ENCODE measurements around the gene RNF220.

DNA sequence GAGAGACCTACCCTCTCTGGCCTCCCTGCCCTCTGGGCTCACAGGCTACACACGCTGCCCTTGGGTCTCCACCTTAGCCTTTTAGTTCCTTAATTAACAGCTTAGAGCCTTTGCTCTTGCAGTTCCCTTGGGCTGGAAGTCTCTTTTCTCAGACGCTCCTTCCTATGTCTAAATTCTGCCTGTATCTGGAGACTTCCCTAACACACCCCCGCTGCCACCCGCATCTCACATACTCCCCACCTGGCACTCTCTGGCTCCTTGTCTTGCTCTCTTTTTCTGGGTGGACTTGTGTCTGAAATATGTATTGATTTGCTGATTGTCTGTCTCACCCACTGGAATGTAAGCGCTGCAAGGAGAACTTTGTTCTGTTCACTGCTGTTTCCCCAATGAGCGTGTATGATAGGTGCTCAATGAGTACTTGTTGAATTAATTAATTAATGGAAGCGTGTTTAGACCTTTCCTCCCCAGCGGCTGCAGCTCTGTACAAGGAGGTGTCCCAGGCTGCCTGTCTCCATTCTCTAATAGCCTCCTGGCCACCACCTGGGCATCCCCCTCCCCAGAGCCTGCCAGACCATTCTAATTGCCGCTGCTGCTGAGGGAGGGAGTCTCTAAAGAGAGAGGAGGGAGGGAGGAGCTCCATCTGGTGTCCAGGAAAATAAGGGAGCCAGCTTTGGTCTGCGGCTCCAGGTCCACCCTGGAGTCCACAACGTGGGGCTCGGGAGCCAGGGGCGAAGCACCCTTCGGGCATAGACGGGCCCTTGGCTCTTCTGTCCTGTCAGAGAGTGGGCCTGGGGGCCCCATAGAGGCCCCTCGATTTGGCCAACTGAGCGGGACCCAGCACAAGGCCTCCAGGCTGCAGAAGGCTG is 95.4 kb downstream of the RNF220 start:
- TF ChIP-seq, protein P1, sequence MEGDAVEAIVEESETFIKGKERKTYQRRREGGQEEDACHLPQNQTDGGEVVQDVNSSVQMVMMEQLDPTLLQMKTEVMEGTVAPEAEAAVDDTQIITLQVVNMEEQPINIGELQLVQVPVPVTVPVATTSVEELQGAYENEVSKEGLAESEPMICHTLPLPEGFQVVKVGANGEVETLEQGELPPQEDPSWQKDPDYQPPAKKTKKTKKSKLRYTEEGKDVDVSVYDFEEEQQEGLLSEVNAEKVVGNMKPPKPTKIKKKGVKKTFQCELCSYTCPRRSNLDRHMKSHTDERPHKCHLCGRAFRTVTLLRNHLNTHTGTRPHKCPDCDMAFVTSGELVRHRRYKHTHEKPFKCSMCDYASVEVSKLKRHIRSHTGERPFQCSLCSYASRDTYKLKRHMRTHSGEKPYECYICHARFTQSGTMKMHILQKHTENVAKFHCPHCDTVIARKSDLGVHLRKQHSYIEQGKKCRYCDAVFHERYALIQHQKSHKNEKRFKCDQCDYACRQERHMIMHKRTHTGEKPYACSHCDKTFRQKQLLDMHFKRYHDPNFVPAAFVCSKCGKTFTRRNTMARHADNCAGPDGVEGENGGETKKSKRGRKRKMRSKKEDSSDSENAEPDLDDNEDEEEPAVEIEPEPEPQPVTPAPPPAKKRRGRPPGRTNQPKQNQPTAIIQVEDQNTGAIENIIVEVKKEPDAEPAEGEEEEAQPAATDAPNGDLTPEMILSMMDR (tag by site-specific recombination; IDR thresholded peaks at IDR 0.05) = peak; percentile 57; the same call in 1 of the 2 replicates
- TF ChIP-seq MYNN (tag by site-specific recombination; IDR thresholded peaks at IDR 0.05; ENCODE audit: borderline replicate concordance) (no peak), KLF10 (tag by site-specific recombination; IDR thresholded peaks at IDR 0.05) (no peak), ZBTB7A (tag by site-specific recombination; IDR thresholded peaks at IDR 0.05; ENCODE audit: low read depth) (no peak), BCL11B (tag by site-specific recombination; IDR thresholded peaks at IDR 0.05; ENCODE audit: low read depth) (no peak), ZNF792 (tag by site-specific recombination; IDR thresholded peaks at IDR 0.05) (no peak), ZNF530 (tag by site-specific recombination; IDR thresholded peaks at IDR 0.05; ENCODE audit: low read depth) (no peak), KLF1 (tag by site-specific recombination; IDR thresholded peaks at IDR 0.05) (no peak), KLF9 (tag by site-specific recombination; IDR thresholded peaks at IDR 0.05; ENCODE audit: low read depth) (no peak), ZNF610 (tag by site-specific recombination; IDR thresholded peaks at IDR 0.05; ENCODE audit: borderline replicate concordance) (no peak), ZBTB8A (tag by site-specific recombination; IDR thresholded peaks at IDR 0.05) (no peak), ZNF843 (tag by site-specific recombination; IDR thresholded peaks at IDR 0.05) (no peak), ZNF426 (tag by site-specific recombination; IDR thresholded peaks at IDR 0.05) (no peak)
- TF ChIP-seq, protein P2, sequence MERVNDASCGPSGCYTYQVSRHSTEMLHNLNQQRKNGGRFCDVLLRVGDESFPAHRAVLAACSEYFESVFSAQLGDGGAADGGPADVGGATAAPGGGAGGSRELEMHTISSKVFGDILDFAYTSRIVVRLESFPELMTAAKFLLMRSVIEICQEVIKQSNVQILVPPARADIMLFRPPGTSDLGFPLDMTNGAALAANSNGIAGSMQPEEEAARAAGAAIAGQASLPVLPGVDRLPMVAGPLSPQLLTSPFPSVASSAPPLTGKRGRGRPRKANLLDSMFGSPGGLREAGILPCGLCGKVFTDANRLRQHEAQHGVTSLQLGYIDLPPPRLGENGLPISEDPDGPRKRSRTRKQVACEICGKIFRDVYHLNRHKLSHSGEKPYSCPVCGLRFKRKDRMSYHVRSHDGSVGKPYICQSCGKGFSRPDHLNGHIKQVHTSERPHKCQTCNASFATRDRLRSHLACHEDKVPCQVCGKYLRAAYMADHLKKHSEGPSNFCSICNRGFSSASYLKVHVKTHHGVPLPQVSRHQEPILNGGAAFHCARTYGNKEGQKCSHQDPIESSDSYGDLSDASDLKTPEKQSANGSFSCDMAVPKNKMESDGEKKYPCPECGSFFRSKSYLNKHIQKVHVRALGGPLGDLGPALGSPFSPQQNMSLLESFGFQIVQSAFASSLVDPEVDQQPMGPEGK (tag by site-specific recombination; IDR thresholded peaks at IDR 0.05) = no peak
